SKM-1 treated with dmso at 0.1 percent for 144 hours (cell line): ENCODE data around the gene NID2.

Experiments
- DNase-seq: peaks from one replicate; lab custom pipeline; 2025; ENCODE audit not compliant: unreplicated experiment; lab: John Stamatoyannopoulos, UW

The NID2 gene

GRCh38 chr14:52068615-52069306 is at the start of gene NID2:
NID2 (minus strand) TSS chr14:52069059; CDS start chr14:52068994, 65 bp downstream.
- DNase-seq: no peak

- no peak for DNase-seq
Measured at GRCh38 chr14:52117111-52117832, 48.4 kb upstream of the NID2 start.

GRCh38 chr14:52115286-52115685 is 46.4 kb upstream of the NID2 start:
- DNase-seq: no peak

- DNase-seq: no peak
Measured at GRCh38 chr14:52112336-52113018, 43.6 kb upstream of the NID2 start.

GRCh38 chr14:52111583-52111982 is 42.7 kb upstream of the NID2 start:
- DNase-seq: no peak

DNA sequence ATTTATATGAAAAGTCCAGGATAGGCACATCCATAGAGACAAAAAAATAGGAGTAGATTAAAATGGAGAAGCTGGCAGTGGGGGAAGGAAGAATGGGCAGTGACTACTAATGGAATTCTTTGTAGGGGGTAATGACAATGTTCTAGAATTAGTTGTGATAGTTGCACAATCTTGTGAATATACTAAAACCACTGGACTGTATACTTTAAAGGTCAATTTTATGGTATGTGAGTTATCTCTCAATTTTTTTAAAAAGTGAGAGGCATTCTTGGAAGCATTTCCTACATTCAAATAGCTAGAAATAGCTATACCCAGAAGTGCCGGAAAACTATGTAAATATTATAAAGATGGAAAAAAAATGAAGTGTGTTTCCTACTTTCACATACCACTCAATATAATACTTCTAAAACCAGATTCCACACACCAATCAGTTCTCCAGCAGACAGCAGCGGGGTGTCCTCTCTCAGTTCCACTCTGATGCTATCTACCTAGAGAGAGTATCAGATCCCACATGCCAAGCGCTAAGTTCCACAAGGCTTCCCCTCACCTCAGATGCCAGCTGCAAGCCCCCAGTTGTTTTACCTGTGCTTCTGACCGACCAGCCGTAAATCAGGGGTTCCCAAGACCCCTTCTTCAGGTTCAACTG is 41.7 kb upstream of the NID2 start:
- DNase-seq: no peak

- DNase-seq: no peak
Measured at GRCh38 chr14:52108823-52109222, 40.0 kb upstream of the NID2 start.

DNA sequence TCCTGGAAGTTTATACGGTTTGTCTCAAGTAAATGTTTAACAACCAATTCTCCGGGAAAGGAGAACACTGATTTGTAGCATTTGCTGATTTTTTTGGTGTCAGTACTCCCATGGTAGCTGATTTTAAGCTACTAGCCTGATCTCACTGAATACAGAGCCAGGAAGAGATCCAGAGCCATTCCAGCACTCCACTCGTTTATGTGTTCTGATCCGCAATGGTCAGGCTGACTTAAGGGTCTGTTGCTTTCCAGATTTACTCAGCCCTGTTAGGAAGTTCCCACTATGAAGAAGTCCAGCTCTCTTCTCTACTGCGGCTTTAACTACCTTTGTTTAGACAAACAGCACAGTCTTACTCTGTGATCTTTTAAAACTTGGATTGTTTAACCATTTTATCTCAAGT is 38.0 kb upstream of the NID2 start:
- DNase-seq: no peak

DNA sequence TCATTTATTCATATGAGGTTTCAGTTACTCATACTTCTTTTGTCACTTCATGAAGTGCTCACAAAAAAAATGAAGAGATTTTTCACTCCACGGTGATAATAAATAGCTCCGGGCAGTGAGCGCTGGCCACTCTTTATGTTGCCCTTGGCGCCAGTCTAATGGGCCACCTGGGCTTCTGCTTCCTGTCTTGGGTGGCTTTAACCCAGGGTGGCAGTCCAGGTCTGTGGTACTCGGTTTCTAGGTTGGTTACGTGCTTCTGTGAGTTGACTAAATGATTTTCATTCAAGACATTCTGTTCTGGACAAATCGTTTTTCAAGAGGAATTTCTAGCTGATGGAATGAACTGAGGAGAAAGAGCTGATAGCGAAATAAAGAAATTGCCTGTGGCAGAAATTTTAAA is 34.6 kb upstream of the NID2 start:
- DNase-seq: no peak

DNA sequence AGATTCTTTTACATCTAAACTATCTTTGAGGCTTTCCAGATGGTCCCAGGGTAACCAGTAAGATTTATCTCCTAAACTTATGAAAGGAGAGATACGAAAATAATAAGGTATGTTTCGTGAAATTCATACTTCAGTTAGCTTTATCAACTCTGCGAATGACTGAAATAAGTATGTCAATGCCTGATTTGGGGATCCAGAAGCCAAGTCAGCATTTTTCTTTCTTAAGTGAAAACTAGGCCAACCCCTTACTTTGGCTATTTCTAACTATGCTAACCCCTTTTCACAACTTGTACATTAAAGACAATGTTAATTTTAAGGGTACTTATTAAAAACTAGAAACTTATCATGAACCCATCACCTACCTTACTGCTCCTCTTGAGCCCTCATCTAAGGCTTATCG is 26.9 kb upstream of the NID2 start:
- DNase-seq: no peak

- DNase-seq: no peak
Measured at GRCh38 chr14:52095336-52095735, 26.5 kb upstream of the NID2 start.

DNA sequence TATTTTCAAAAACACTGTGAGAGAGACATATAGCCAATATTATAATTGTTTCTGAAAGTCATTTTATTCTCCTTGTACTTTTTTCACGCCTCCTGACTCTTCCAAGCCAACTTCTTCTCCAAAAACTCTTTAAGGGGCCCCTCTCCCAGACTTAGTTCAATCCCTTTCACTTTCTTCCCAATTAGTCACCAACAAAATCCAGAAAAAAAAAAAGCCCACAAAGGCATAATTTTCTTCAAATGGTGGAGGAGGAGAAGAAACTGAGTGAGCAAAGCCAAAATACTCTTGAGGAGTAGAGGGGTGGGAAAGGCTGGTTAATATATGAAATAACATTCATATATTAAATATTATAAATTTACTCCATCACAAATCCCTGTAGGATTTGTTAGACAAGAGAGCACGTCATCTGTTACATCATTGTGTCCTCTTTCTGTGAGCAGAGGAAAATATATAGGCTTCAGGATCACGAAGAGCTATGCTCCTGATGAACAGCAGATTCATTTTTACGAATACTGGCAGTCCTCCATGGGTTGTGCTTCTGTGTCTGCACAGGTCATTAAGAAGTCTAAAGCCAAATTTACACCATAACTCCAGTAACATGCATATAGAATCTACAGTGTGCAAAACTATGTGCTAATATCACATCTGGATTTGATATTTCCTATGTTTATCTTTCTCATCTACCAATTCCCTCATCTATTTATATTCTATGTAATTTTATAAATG is 25.9 kb upstream of the NID2 start:
- no peak for DNase-seq

- no peak for DNase-seq
Measured at GRCh38 chr14:52091928-52092327, 23.1 kb upstream of the NID2 start.

DNA sequence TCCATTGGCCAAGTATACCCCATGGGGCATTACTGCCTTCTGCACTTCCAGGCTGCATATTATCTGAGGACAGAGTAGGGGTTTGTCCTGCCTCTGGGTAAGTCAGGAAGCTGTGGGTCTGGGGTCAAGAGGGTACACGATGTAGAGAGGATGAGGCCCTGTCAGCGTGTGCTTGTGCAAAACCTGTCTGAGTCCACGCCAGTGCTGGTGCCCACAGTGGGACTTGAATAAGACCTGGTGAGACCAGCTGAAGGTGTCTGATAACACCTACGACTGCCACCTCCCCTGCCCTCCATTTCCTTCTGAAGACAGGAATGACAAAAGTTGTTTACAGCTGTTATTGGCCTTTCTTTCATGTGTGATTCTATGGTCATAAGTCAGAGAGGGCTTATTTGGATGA is 22.1 kb upstream of the NID2 start:
- DNase-seq: no peak

DNA sequence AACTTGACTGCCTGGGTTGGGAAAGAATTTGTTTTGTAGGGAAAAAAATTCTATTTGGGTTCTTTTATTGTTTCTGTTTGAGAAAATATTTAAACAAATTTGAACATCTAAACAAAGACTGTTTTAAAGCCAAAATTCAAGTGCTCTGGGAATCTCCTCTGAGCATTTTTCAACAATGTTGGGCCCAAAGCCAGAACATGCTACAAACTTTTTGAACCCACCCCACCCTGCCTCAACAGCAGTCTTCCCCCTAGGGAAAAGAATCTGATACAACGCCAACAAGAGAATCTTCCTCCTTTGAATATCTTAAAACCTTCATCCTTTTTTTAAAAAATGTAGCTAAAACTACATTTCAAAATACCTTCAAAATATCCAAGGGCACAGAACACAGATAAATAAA is 20.4 kb upstream of the NID2 start:
- no peak for DNase-seq

DNA sequence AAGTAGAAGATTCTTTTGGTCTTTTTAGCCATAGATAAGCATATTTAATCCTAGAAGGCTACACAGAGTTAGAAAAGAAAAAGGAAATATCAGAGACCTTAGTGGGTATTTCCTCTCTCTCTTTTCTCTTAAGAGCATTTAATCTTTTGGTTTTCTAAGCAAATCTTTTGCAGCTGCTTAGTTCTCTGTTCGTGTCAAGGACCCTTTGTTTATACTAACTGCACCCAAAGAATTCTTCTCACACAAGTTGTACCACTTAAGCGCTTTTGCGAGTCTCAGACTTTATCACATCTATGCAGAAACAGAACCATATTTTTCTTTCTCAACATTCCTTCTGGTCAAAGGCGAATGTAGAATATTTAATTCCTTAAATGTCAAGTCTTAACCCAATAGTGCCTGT is 17.9 kb upstream of the NID2 start:
- no peak for DNase-seq

DNA sequence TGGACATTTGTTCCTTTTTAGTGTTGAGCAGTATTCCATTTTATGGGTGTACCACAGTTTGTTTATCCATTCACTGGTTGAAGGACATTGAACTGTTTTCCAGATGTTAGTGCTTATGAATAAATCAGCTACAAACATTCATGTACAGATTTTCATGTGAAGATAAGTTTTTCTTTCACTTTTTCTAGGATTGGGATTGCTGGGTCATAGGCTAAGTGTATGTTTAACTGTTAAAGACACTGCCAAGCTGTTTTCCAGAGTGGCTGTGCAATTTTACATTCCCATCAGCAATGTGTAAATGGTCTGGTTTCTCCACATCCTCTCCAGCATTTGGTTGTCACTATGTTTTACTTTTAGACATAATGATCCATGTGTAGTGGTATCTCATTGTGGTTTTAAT is 14.0 kb upstream of the NID2 start:
- DNase-seq: no peak

- DNase-seq: no peak
Measured at GRCh38 chr14:52081964-52082363, 13.1 kb upstream of the NID2 start.

DNA sequence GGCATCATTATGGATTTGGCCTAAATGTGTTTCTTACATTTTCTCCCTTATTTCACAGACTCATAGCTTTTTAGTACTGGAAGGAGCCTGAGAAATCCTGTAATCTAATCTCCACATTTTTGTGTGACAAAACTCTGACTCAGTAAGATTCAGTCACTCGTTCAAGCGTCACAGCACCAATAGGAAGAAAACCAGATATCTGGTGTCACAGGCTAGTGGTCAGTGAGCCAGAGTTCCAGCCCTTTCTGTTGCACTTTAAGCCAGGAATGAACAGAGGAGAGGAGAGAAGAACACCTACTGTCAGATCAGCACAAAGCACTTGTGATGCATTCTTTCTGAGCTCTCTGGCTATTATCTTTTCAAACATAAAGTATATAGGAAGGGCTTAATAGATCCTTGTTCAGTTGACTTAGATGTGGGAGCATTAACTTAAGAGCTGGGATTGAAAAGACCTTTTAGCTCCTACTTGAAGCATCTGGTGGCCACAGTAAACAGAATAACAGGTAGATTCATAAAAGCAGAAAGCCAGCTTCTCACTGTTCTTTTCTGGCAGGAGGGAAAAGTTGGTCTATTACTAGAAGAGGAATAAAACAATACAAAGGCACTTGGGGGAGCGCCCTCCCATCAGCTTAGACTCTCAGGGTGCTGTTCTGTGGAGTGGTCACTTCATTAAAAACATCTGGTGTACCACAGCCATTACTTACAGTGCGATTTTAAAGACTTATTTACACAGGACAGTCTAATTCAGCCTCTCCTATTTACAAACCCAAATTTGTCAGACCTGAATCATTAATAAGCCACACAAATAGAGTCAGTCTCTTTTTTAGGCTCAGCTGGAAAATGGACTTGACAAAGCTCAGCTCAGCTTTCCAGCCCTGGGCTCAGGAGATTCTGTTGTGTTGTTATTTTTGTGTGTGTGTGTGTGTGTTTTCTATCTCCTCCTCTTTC is 12.2 kb upstream of the NID2 start:
- no peak for DNase-seq
